Panc1 (cell line): Measurements from ENCODE around the gene VAV3. TPM values are rescaled to one million over a fixed set of nuclear protein-coding genes. Genes with fewer than 3 reads are reported as not detected.

Experiments used
- ATAC-seq: fragments of 200-7000 bp; cut with Tn5 transposase; 2 replicates; pipeline ENCODE4 v1.9.1; 2020; ENCODE audit warnings: mild to moderate bottlenecking, moderate library complexity
- BruUV-seq: library from RNA; stranded (reverse); fragments of 400-500 nt; replicated peaks from 2 replicates; lab custom pipeline; 2021; lab: Mats Ljungman, UMichigan
- CTCF ChIA-PET: fragments of 300-600 bp; sonication (Branson Sonifier 250); formaldehyde crosslinking; loops from one replicate; lab custom pipeline; 2022; ENCODE audit warnings: antibody characterized with exemption; lab: Charles Lee
- POLR2A ChIA-PET: fragments of 300-600 bp; sonication (Branson Sonifier 250); formaldehyde crosslinking; loops from one replicate; lab custom pipeline; 2022; ENCODE audit warnings: antibody characterized with exemption; lab: Charles Lee
- DNase-seq: peaks from one replicate; pipeline ENCODE4 v3.0.0-alpha.2; 2010; ENCODE audit warnings: low read depth, low spot score
- H3K27ac ChIP-seq: 2 replicates; pipeline ENCODE4 v1.5.1; 2011; ENCODE audit warnings: mild to moderate bottlenecking, low read length, inconsistent platforms
- H3K27me3 ChIP-seq: fragments of 200-500 bp; sonication (Bioruptor generic); 2 replicates; pipeline ENCODE4 v1.6.0; 2014; ENCODE audit warnings: low read length, inconsistent platforms; ENCODE audit not compliant: control insufficient read depth, insufficient read depth
- H3K36me3 ChIP-seq: fragments of 200-500 bp; sonication (Bioruptor generic); 2 replicates; pipeline ENCODE4 v1.5.1; 2014; ENCODE audit warnings: inconsistent platforms, mild to moderate bottlenecking, low read length, moderate library complexity; ENCODE audit not compliant: control insufficient read depth, insufficient read depth
- H3K4me1 ChIP-seq: 2 replicates; pipeline ENCODE4 v1.5.1; 2011; ENCODE audit warnings: inconsistent platforms, mild to moderate bottlenecking, low read length, moderate library complexity; ENCODE audit not compliant: control insufficient read depth, insufficient read depth
- H3K4me3 ChIP-seq, 2 experiments: 2 replicates each; pipeline ENCODE4 v1.5.1; 2011 to 2012; ENCODE audit warnings: low read depth in 2 of 2, low read length in 2 of 2, mild to moderate bottlenecking in 2 of 2, inconsistent platforms in 1 of 2, moderate library complexity in 1 of 2
- H3K9me3 ChIP-seq: fragments of 200-500 bp; sonication (Bioruptor generic); 2 replicates; pipeline ENCODE4 v1.5.1; 2014; ENCODE audit warnings: low read depth, mild to moderate bottlenecking, inconsistent platforms, low read length, moderate library complexity; ENCODE audit not compliant: control insufficient read depth, insufficient read depth
- POLR2AphosphoS5 ChIP-seq: IDR thresholded peaks from 2 replicates; pipeline ENCODE4 v1.6.1; 2012; ENCODE audit warnings: mild to moderate bottlenecking, low read depth, low read length, moderate library complexity
- REST ChIP-seq, 2 experiments: IDR thresholded peaks; 2 replicates each; pipeline ENCODE4 v1.6.1; 2011 to 2012; ENCODE audit warnings: low read depth in 2 of 2, control low read depth in 1 of 2, low read length in 1 of 2, mild to moderate bottlenecking in 1 of 2, moderate library complexity in 1 of 2; ENCODE audit not compliant: insufficient read depth in 1 of 2
- SIN3A ChIP-seq: IDR thresholded peaks from 2 replicates; pipeline ENCODE4 v1.6.1; 2012; ENCODE audit warnings: low read depth, mild to moderate bottlenecking, low read length, moderate library complexity, borderline replicate concordance; ENCODE audit not compliant: insufficient read depth
- TCF7L2 ChIP-seq: IDR thresholded peaks from 2 replicates; pipeline ENCODE4 v1.6.1; 2011; ENCODE audit warnings: mild to moderate bottlenecking, low read depth, low read length, inconsistent platforms
- in situ Hi-C: cut with HindIII; loops from 2 replicates; pipeline ENCODE4 v1.10.0; 2016; ENCODE audit warnings: low sequenced_read_pairs, low pct_unique_long_range_greater_than_20kb
- intact Hi-C: fragments of 100-400 bp; cut with micrococcal nuclease; formaldehyde crosslinking; loops from one replicate; pipeline ENCODE4 v1.10.0; 2022; ENCODE audit not compliant: unreplicated experiment
- total RNA-seq: library from RNA; stranded (reverse); gene quantifications from one replicate; pipeline ENCODE4 v1.2.1, GENCODE V29; 2021; ENCODE audit not compliant: unreplicated experiment
- TF ChIP-seq, protein P1 (sequence below): fragments of 450-650 bp; IDR thresholded peaks from 2 replicates; pipeline ENCODE4 v1.5.1; 2017; ENCODE audit warnings: mild to moderate bottlenecking

The VAV3 gene
- total RNA-seq, 1 experiment from 2014 or later = 0.23 TPM

GRCh38 chr1:107954126-107954525 lies 10.9 kb downstream of the VAV3 start:
- intact Hi-C loops = no loop called here
- Histone ChIP-seq H3K9me3 (no peaks in the 10 kb centered on the region), H3K4me1 (no peaks in the 10 kb centered on the region), H3K4me3 (no peak overlapping the region), H3K36me3 (no peaks in the 10 kb centered on the region), H3K27ac (no peak overlapping the region), H3K27me3 (no peaks in the 10 kb centered on the region; the same call in 1 of the 2 replicates)
- TF ChIP-seq TCF7L2 (no peak), SIN3A (no peak), POLR2AphosphoS5 (no peak), REST (IDR thresholded peaks at IDR 0.05; ENCODE audit: insufficient read depth in 1 of 2, low read depth in 2 of 2, low read length in 1 of 2) (no peak)
- TF ChIP-seq, protein P1, sequence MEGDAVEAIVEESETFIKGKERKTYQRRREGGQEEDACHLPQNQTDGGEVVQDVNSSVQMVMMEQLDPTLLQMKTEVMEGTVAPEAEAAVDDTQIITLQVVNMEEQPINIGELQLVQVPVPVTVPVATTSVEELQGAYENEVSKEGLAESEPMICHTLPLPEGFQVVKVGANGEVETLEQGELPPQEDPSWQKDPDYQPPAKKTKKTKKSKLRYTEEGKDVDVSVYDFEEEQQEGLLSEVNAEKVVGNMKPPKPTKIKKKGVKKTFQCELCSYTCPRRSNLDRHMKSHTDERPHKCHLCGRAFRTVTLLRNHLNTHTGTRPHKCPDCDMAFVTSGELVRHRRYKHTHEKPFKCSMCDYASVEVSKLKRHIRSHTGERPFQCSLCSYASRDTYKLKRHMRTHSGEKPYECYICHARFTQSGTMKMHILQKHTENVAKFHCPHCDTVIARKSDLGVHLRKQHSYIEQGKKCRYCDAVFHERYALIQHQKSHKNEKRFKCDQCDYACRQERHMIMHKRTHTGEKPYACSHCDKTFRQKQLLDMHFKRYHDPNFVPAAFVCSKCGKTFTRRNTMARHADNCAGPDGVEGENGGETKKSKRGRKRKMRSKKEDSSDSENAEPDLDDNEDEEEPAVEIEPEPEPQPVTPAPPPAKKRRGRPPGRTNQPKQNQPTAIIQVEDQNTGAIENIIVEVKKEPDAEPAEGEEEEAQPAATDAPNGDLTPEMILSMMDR = no peak
- POLR2A ChIA-PET = no interaction called here
- CTCF ChIA-PET = no interaction called here
- no peak for ATAC-seq
- in situ Hi-C loops = no loop called here
- no peak for DNase-seq
- BruUV-seq = no TSS peak

- in situ Hi-C loops (no loop called here), intact Hi-C loops (no loop called here)
- no peak for DNase-seq
- H3K4me3 ChIP-seq = no peak overlapping the region
- ATAC-seq = no peak
- POLR2A ChIA-PET = no interaction called here
- H3K4me1 ChIP-seq = no peaks in the 10 kb centered on the region
- no peaks in the 10 kb centered on the region for H3K36me3 ChIP-seq
- no peaks in the 10 kb centered on the region for H3K9me3 ChIP-seq
- no peak overlapping the region for H3K27ac ChIP-seq
- CTCF ChIA-PET = no interaction called here
- BruUV-seq = no TSS peak
- H3K27me3 ChIP-seq = no peaks in the 10 kb centered on the region; the same call in 1 of the 2 replicates
- TF ChIP-seq, protein P1 = no peak
- TF ChIP-seq TCF7L2 (no peak), POLR2AphosphoS5 (no peak), SIN3A (no peak), REST (IDR thresholded peaks at IDR 0.05; ENCODE audit: insufficient read depth in 1 of 2, low read depth in 2 of 2, low read length in 1 of 2) (no peak)
These were observed 11.4 kb downstream of the VAV3 start for GRCh38 chr1:107953556-107953955.
